Tibial artery (tissue), 4 donors: ENCODE measurements around the gene BPIFB4.

Experiments
- DNase-seq, 2 donors: peaks; one replicate each; pipeline ENCODE4 v3.0.0-alpha.2; 2019
- H3K27ac ChIP-seq, 2 donors: fragments of 200-600 bp; sonication (generic) in 1 of 2; 1 replicate in 1 of 2; 2 replicates in 1 of 2; pipeline ENCODE4 v1.5.1; 2018 to 2019; ENCODE audit warnings: mild to moderate bottlenecking in 1 of 2
- H3K27me3 ChIP-seq, 2 donors: fragments of 200-600 bp; sonication (generic) in 1 of 2; one replicate each; pipeline versions ENCODE4 v1.5.1 to v1.6.0; 2016 to 2019
- H3K36me3 ChIP-seq, 3 donors: fragments of 200-600 bp; sonication (generic) in 2 of 3; one replicate each; pipeline ENCODE4 v1.5.1; 2016 to 2019; ENCODE audit warnings: mild to moderate bottlenecking in 2 of 3
- H3K4me1 ChIP-seq, 4 donors: fragments of 200-600 bp; sonication (generic) in 2 of 4; 1 replicate in 3 of 4; 2 replicates in 1 of 4; pipeline ENCODE4 v1.5.1; 2016 to 2019
- H3K4me3 ChIP-seq, 2 donors: fragments of 200-600 bp; sonication (generic) in 1 of 2; 1 replicate in 1 of 2; 2 replicates in 1 of 2; pipeline ENCODE4 v1.5.1; 2018 to 2019; ENCODE audit warnings: mild to moderate bottlenecking in 2 of 2
- H3K9me3 ChIP-seq, 3 donors: fragments of 200-600 bp; sonication (generic) in 1 of 3; one replicate each; pipeline ENCODE4 v1.5.1; 2016 to 2019
- CTCF ChIP-seq, 2 experiments: fragments of 200-600 bp in 1 of 2; fragments of 450-650 bp in 1 of 2; IDR thresholded peaks; one replicate each; pipeline ENCODE4 v1.5.1; 2017 to 2019; ENCODE audit warnings: antibody characterized with exemption in 2 of 2, mild to moderate bottlenecking in 1 of 2, moderate library complexity in 1 of 2
- intact Hi-C: fragments of 100-400 bp; cut with DNase I; formaldehyde crosslinking; loops from one replicate; pipeline ENCODE4 v1.15.0; 2023; ENCODE audit warnings: low total_unique reads

The BPIFB4 gene

GRCh38 chr20:33071198-33071597 is 8.2 kb upstream of the BPIFB4 start:
- Histone ChIP-seq H3K27me3 (peaks cover 0 to 17% of the 10 kb centered on the region in 2 donors), H3K27ac (no peak overlapping the region), H3K36me3 (no peaks in the 10 kb centered on the region), H3K9me3 (no peaks in the 10 kb centered on the region), H3K4me3 (no peak overlapping the region), H3K4me1 (no peaks in the 10 kb centered on the region)
- intact Hi-C loops = no loop called here
- no peak for DNase-seq
- no peak for TF ChIP-seq CTCF (IDR thresholded peaks at IDR 0.05)

GRCh38 chr20:33072362-33072761 is 7.1 kb upstream of the BPIFB4 start:
- intact Hi-C loops = no loop called here
- Histone ChIP-seq H3K27ac (no peak overlapping the region), H3K4me1 (no peaks in the 10 kb centered on the region), H3K4me3 (no peak overlapping the region), H3K9me3 (no peaks in the 10 kb centered on the region), H3K27me3 (peaks cover 0 to 28% of the 10 kb centered on the region in 2 donors), H3K36me3 (no peaks in the 10 kb centered on the region)
- no peak for TF ChIP-seq CTCF (IDR thresholded peaks at IDR 0.05)
- DNase-seq = no peak

- Histone ChIP-seq H3K27me3 (peaks cover 0 to 33% of the 10 kb centered on the region in 2 donors), H3K36me3 (no peaks in the 10 kb centered on the region), H3K9me3 (no peaks in the 10 kb centered on the region), H3K27ac (no peak overlapping the region), H3K4me1 (no peaks in the 10 kb centered on the region), H3K4me3 (no peak overlapping the region)
- intact Hi-C loops = no loop called here
- no peak for TF ChIP-seq CTCF (IDR thresholded peaks at IDR 0.05)
- DNase-seq = no peak
Observed at GRCh38 chr20:33072813-33073212, 6.6 kb upstream of the BPIFB4 start.

GRCh38 chr20:33074675-33075074 is 4.8 kb upstream of the BPIFB4 start:
- intact Hi-C loops = no loop called here
- no peaks in the 10 kb centered on the region for H3K36me3 ChIP-seq
- no peaks in the 10 kb centered on the region for H3K9me3 ChIP-seq
- no peak for TF ChIP-seq CTCF (IDR thresholded peaks at IDR 0.05)
- no peak overlapping the region for H3K4me3 ChIP-seq
- DNase-seq = no peak
- H3K27me3 ChIP-seq = peaks cover 0 to 35% of the 10 kb centered on the region in 2 donors
- H3K27ac ChIP-seq = no peak overlapping the region
- no peaks in the 10 kb centered on the region for H3K4me1 ChIP-seq

- Histone ChIP-seq H3K36me3 (no peaks in the 10 kb centered on the region), H3K4me3 (no peak overlapping the region), H3K9me3 (no peaks in the 10 kb centered on the region), H3K27me3 (peaks cover 0 to 35% of the 10 kb centered on the region in 2 donors), H3K27ac (no peak overlapping the region), H3K4me1 (no peaks in the 10 kb centered on the region)
- no peak for TF ChIP-seq CTCF (IDR thresholded peaks at IDR 0.05)
- intact Hi-C loops = no loop called here
- DNase-seq = no peak
Observed at GRCh38 chr20:33075281-33075680, 4.2 kb upstream of the BPIFB4 start.
